A549 (cell line): ENCODE results near the gene TNPO3. TPM values are rescaled to one million over a fixed set of nuclear protein-coding genes. Genes with fewer than 3 reads are reported as not detected.
A peak's percentile ranks its signal among the peaks of the same experiment; 100 is the strongest.
"Not testable (repeated sequence)": the region's sequence is repeated elsewhere in the genome, so short reads cannot be mapped to it uniquely, and the experiment has no call there.

Experiments used
- ATAC-seq, 2 experiments: fragments of 200-7000 bp in 1 of 2; fragments of >200 bp in 1 of 2; cut with Nextera tagmentation in 1 of 2; cut with Tn5 transposase in 1 of 2; 3 replicates each; pipeline versions ENCODE4 v1.8.0 to v1.9.1; 2018 to 2020; ENCODE audit warnings: mild to moderate bottlenecking in 1 of 2, moderate library complexity in 1 of 2
- CTCF ChIA-PET: fragments of 300-600 bp; sonication (Branson Sonifier 250); formaldehyde crosslinking; extraction: SDS; loops from one replicate; lab custom pipeline; 2021; ENCODE audit warnings: antibody characterized with exemption, inconsistent platforms; lab: Yijun Ruan, JAX
- POLR2A ChIA-PET: fragments of 350-600 bp; formaldehyde crosslinking; extraction: SDS; loops from one replicate; lab custom pipeline; 2021; ENCODE audit warnings: antibody characterized with exemption, inconsistent platforms; lab: Yijun Ruan, JAX
- DNase-seq, 2 experiments: peaks; one replicate each; pipeline versions ENCODE4 v3.0.0 to v3.0.0-alpha.2; 2011 to 2016; ENCODE audit warnings: low read depth in 1 of 2, low spot score in 1 of 2
- FAIRE-seq: peaks from 2 replicates; lab custom pipeline; 2011; peaks lifted over from hg19 to GRCh38; lab: Jason Lieb, UNC
- H3K27ac ChIP-seq, 2 experiments: fragments of >200 bp; sonication (Bioruptor Twin); formaldehyde crosslinking; 3 replicates each; pipeline ENCODE4 v1.5.1; 2016 to 2017
- H3K4me1 ChIP-seq: fragments of >200 bp; sonication (Bioruptor Twin); formaldehyde crosslinking; 3 replicates; pipeline ENCODE4 v1.6.1; 2016
- H3K4me2 ChIP-seq: fragments of >200 bp; sonication (Bioruptor Twin); formaldehyde crosslinking; 3 replicates; pipeline ENCODE4 v1.6.1; 2016
- H3K4me3 ChIP-seq: fragments of >200 bp; sonication (Bioruptor Twin); formaldehyde crosslinking; 3 replicates; pipeline ENCODE4 v1.5.1; 2016
- H3K9me3 ChIP-seq: fragments of >200 bp; sonication (Bioruptor Twin); formaldehyde crosslinking; 3 replicates; pipeline ENCODE4 v1.6.1; 2016
- BCL3 ChIP-seq: fragments of >200 bp; sonication (Bioruptor Twin); formaldehyde crosslinking; IDR thresholded peaks from 3 replicates; pipeline ENCODE4 v1.6.1; 2016
- BHLHE40 ChIP-seq: IDR thresholded peaks from 2 replicates; pipeline ENCODE4 v1.6.1; 2012; ENCODE audit warnings: low read depth, low read length, inconsistent platforms
- CBX2 ChIP-seq: fragments of 200-600 bp; sonication (generic); IDR thresholded peaks from 2 replicates; pipeline ENCODE4 v1.6.1; 2016; ENCODE audit warnings: low read depth, mild to moderate bottlenecking, borderline replicate concordance
- CBX8 ChIP-seq: fragments of 200-600 bp; sonication (generic); IDR thresholded peaks from 2 replicates; pipeline ENCODE4 v1.6.1; 2016
- CEBPB ChIP-seq, 2 experiments: fragments of >200 bp in 1 of 2; sonication (Bioruptor Twin) in 1 of 2; formaldehyde crosslinking in 1 of 2; IDR thresholded peaks; 2 replicates each; pipeline ENCODE4 v1.6.1; 2012 to 2016
- EHF ChIP-seq: fragments of 250-450 bp; sonication (Bioruptor Pico); IDR thresholded peaks from 2 replicates; pipeline ENCODE4 v1.5.0; 2020; ENCODE audit warnings: mild to moderate bottlenecking
- EHMT2 ChIP-seq: fragments of 200-600 bp; sonication (generic); IDR thresholded peaks from 2 replicates; pipeline ENCODE4 v1.6.1; 2016; ENCODE audit warnings: antibody characterized with exemption, low read depth, mild to moderate bottlenecking, moderate library complexity
- ESRRA ChIP-seq: fragments of 150-350 bp; IDR thresholded peaks from 2 replicates; pipeline ENCODE4 v1.6.1; 2014; ENCODE audit warnings: mild to moderate bottlenecking, low read length, borderline replicate concordance
- GATA3 ChIP-seq: IDR thresholded peaks from 2 replicates; pipeline ENCODE4 v1.6.1; 2012; ENCODE audit warnings: borderline replicate concordance
- HDAC2 ChIP-seq: fragments of 200-600 bp; sonication (generic); IDR thresholded peaks from 2 replicates; pipeline ENCODE4 v1.6.1; 2016
- HOXB13 ChIP-seq: fragments of 250-450 bp; sonication (Bioruptor Pico); IDR thresholded peaks from 2 replicates; pipeline ENCODE4 v1.5.0; 2020; ENCODE audit warnings: low read depth, mild to moderate bottlenecking, moderate library complexity
- JUNB ChIP-seq: fragments of >200 bp; sonication (Bioruptor Twin); formaldehyde crosslinking; IDR thresholded peaks from 2 replicates; pipeline ENCODE4 v1.6.1; 2016
- KDM5A ChIP-seq: fragments of 200-600 bp; sonication (generic); IDR thresholded peaks from 2 replicates; pipeline ENCODE4 v1.6.1; 2016; ENCODE audit warnings: antibody characterized with exemption, mild to moderate bottlenecking
- MAZ ChIP-seq: fragments of 150-350 bp; IDR thresholded peaks from 2 replicates; pipeline ENCODE4 v1.6.1; 2014; ENCODE audit warnings: antibody characterized with exemption, low read depth, low read length, borderline replicate concordance
- NPAS2 ChIP-seq: fragments of 250-450 bp; sonication (Bioruptor Pico); IDR thresholded peaks from 2 replicates; pipeline ENCODE4 v1.8.0; 2022; ENCODE audit warnings: mild to moderate bottlenecking, moderate library complexity, borderline replicate concordance
- RFX5 ChIP-seq: fragments of 450-650 bp; IDR thresholded peaks from 2 replicates; pipeline ENCODE4 v1.7.1; 2014; ENCODE audit warnings: antibody characterized with exemption, mild to moderate bottlenecking, moderate library complexity
- SMC3 ChIP-seq: fragments of >200 bp; sonication (Bioruptor Twin); formaldehyde crosslinking; IDR thresholded peaks from 3 replicates; pipeline ENCODE4 v1.6.1; 2018; ENCODE audit warnings: inconsistent platforms
- ZFP36 ChIP-seq: fragments of 450-650 bp; IDR thresholded peaks from 2 replicates; pipeline ENCODE4 v1.6.1; 2014; ENCODE audit warnings: borderline replicate concordance; ENCODE audit not compliant: partially characterized antibody
- WGBS: methylation state at CpG from one replicate; pipeline ENCODE4 v1.1.6; 2017; ENCODE audit errors: missing lambda C conversion rate; 5-methylcytosine and 5-hydroxymethylcytosine counted together
- polyA plus RNA-seq, 4 experiments: library from polyadenylated mRNA; depleted of rRNA in 3 of 4; stranded (reverse); fragments of >200 nt; fragmentation: RNase III in 1 of 4; extraction: RNeasy Plus Mini Kit Qiagen cat#74134 plus additional on column Dnase treatment in 1 of 4; gene quantifications; 2 replicates in 3 of 4; 3 replicates in 1 of 4; pipeline ENCODE4 v1.2.3, GENCODE V29; 2011 to 2017
- TF ChIP-seq, protein P1 (sequence below): fragments of 250-450 bp; sonication (Bioruptor Pico); IDR thresholded peaks from 2 replicates; pipeline ENCODE4 v1.5.0; 2020; ENCODE audit warnings: low read depth, mild to moderate bottlenecking, moderate library complexity
- TF ChIP-seq, protein P2 (sequence below): fragments of >200 bp; sonication (Bioruptor Twin); formaldehyde crosslinking; IDR thresholded peaks from 3 replicates; pipeline ENCODE4 v1.5.1; 2016

Gene TNPO3
- polyA plus RNA-seq, 2 of the 4 experiments (the other 2 are of a cell fraction) = 43.2 to 66.9 TPM

DNA sequence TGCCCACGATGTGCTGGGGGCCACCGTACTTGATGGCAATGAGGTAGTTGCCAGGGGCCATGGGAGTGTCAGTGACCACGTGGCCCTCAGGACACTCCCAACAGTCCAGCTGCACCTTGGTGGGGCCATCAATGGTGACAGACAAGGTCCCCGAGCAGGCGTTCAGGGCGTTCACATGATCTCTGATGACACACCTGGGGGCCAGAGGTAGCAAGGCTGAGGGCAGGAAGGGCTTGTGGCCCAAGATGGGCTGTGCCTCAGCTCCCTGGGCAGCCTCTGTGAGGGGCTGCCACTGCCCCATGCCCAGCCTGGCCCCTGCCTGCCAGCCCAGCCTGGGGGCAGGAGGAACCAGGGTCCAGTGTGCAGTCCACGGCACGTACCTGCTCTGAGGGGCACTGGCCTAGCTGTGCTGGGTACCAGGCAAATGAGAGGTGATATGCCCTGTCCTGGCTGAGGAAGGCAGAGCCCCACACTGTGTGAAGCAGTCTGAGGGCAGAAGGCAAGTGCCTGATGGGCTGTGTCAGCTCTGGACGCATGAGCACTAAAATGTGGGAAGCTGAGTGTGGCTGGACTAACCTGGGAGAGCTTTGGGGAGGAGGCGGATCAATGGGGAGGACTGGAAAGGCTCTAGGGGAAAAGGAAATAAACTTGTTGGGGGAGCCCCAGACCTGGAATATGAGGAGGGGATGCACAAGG is 140.9 kb downstream of the TNPO3 start:
- DNase-seq = no peak
- no peaks in the 10 kb centered on the region for H3K9me3 ChIP-seq
- H3K4me3 ChIP-seq = no peak overlapping the region
- no peak for FAIRE-seq
- TF ChIP-seq CBX2 = no peak
- H3K4me1 ChIP-seq = no peaks in the 10 kb centered on the region
- ATAC-seq = peak in 1 of 2 experiments; percentile 15; a peak in 2 of 6 replicates
- no peak overlapping the region for H3K27ac ChIP-seq
- POLR2A ChIA-PET = no interaction called here
- no peak overlapping the region for H3K4me2 ChIP-seq
- WGBS = 50% methylated on average over 6 of the region's 10 CpGs
- CTCF ChIA-PET = interaction anchor here (0.5 to 1.5 kb wide), 4 partner anchors 14 to 596 kb away, joined by 3 to 4 read pairs (median 3); no protein-coding TSS in a partner anchor

GRCh38 chr7:128912709-128913495 is 142.0 kb downstream of the TNPO3 start:
- ATAC-seq, DNase-seq, H3K4me1 ChIP-seq, H3K9me3 ChIP-seq, H3K4me3 ChIP-seq, POLR2A ChIA-PET, H3K27ac ChIP-seq, H3K4me2 ChIP-seq: not testable (repeated sequence)
- FAIRE-seq = peak; percentile 18
- WGBS = no CpG with 5 or more reads among the region's 20 CpGs
- CTCF ChIA-PET = interaction anchor here (0.6 kb wide), 1 partner anchor 1337 kb away, joined by 3 read pairs; no protein-coding TSS in a partner anchor

DNA sequence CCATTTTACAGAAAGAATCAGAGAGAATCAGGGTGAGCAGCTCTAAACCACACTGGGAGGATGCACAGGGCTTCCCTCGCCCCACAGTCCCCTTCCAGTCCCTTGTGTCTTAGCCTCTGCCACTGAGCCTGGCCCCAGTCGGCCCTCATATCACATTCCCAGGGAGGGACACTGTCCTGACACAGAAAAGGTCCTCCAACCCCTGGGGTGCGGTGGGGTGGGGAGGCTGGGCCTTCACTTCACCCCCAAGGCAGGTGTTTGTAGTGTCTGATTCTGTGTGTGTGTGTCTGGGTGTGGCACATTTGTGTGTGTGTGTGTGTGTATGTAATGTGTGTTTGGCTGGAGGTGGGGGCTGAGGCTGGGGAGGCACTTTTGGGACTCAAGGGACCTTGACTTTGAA is 142.6 kb downstream of the TNPO3 start:
- WGBS = 47% methylated on average over 2 of the region's 3 CpGs
- Histone ChIP-seq H3K9me3 (no peaks in the 10 kb centered on the region), H3K4me2 (no peak overlapping the region), H3K4me1 (no peaks in the 10 kb centered on the region)
- ATAC-seq = no peak
- POLR2A ChIA-PET = no interaction called here
- no peak for DNase-seq
- FAIRE-seq = no peak
- TF ChIP-seq HOXB13 (CRISPR knock-in tag) (no peak), KDM5A (no peak), SMC3 (no peak), ESRRA (no peak), GATA3 (no peak), HDAC2 (no peak)
- TF ChIP-seq, protein P1, sequence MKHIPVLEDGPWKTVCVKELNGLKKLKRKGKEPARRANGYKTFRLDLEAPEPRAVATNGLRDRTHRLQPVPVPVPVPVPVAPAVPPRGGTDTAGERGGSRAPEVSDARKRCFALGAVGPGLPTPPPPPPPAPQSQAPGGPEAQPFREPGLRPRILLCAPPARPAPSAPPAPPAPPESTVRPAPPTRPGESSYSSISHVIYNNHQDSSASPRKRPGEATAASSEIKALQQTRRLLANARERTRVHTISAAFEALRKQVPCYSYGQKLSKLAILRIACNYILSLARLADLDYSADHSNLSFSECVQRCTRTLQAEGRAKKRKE = no peak
- TF ChIP-seq, protein P2, sequence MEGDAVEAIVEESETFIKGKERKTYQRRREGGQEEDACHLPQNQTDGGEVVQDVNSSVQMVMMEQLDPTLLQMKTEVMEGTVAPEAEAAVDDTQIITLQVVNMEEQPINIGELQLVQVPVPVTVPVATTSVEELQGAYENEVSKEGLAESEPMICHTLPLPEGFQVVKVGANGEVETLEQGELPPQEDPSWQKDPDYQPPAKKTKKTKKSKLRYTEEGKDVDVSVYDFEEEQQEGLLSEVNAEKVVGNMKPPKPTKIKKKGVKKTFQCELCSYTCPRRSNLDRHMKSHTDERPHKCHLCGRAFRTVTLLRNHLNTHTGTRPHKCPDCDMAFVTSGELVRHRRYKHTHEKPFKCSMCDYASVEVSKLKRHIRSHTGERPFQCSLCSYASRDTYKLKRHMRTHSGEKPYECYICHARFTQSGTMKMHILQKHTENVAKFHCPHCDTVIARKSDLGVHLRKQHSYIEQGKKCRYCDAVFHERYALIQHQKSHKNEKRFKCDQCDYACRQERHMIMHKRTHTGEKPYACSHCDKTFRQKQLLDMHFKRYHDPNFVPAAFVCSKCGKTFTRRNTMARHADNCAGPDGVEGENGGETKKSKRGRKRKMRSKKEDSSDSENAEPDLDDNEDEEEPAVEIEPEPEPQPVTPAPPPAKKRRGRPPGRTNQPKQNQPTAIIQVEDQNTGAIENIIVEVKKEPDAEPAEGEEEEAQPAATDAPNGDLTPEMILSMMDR = no peak
- TF ChIP-seq, all 56 proteins: peak for 0
- CTCF ChIA-PET = interaction anchor here (0.6 to 4.6 kb wide), 3 partner anchors 29 to 1338 kb away, joined by 3 to 27 read pairs (median 3); no protein-coding TSS in a partner anchor
- H3K27ac ChIP-seq = no peak overlapping the region
- H3K4me3 ChIP-seq = no peak overlapping the region

DNA sequence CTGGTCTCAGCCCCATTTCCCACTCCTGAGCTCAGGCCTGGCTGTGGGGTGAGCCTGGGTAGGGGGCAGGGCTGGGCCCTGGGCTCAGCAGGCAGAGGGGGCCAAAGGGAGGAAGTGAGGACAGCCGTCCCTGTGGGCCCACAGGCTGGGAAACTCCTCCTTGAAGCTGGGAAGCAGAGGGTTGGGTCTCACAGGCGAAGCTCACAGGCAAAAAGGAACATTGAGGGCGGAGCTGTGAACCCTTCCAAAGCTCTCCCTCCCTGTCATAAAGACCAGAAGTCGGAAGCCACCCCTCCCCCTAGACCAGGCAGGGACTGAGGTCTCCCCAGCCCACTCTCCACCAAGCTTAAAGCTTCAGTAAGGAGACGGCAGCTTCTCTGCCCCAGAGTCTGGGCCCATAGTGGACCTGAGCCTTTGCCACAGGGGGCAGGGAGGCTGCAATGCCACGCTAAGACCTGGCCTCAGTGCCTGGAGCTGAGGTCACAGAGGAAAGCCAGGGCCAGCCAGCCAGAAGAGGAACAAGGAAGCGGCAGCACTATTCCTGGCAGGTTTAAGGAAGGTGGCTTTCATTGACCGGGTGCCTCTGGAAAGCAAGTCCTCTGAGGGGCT is 143.4 kb downstream of the TNPO3 start:
- Histone ChIP-seq H3K4me3 (no peak overlapping the region), H3K4me2 (no peak overlapping the region), H3K4me1 (no peaks in the 10 kb centered on the region), H3K27ac (no peak overlapping the region), H3K9me3 (no peaks in the 10 kb centered on the region)
- TF ChIP-seq, protein P1 = no peak
- TF ChIP-seq MAZ = no peak
- no peak for TF ChIP-seq RFX5
- TF ChIP-seq GATA3 = no peak
- TF ChIP-seq CBX8 = no peak
- TF ChIP-seq HOXB13 (CRISPR knock-in tag) = no peak
- TF ChIP-seq ESRRA = no peak
- no peak for TF ChIP-seq NPAS2 (CRISPR knock-in tag)
- no peak for TF ChIP-seq ZFP36
- TF ChIP-seq EHF (CRISPR knock-in tag) = no peak
- TF ChIP-seq CEBPB (IDR thresholded peaks at IDR 0.05) = no peak
- no peak for TF ChIP-seq BHLHE40
- no peak for TF ChIP-seq CBX2
- no peak for TF ChIP-seq JUNB
- no peak for TF ChIP-seq EHMT2
- TF ChIP-seq BCL3 = no peak
- DNase-seq (no peak), FAIRE-seq (no peak), ATAC-seq (peak; percentile 4 to 33; a peak in 3 of 6 replicates)
- ChIA-PET CTCF (interaction anchor here (0.7 to 4.6 kb wide), 4 partner anchors 12 to 180 kb away, joined by 3 to 27 read pairs (median 4); no protein-coding TSS in a partner anchor), POLR2A (no interaction called here)
- 63% methylated on average over 8 of the region's 8 CpGs for WGBS
